Left lobe of liver (tissue), 2 donors: Measurements from ENCODE around the gene CXCL11. TPM values are rescaled to one million over a fixed set of nuclear protein-coding genes. Genes with fewer than 3 reads are reported as not detected.
"Not testable (repeated sequence)": the region's sequence is repeated elsewhere in the genome, so short reads cannot be mapped to it uniquely, and the experiment has no call there.

Source experiments
- ATAC-seq: fragments of 200-7000 bp; cut with Tn5 transposase; one replicate; pipeline ENCODE4 v1.9.1; 2020; ENCODE audit warnings: mild to moderate bottlenecking, moderate library complexity
- DNase-seq: peaks from one replicate; pipeline ENCODE4 v3.0.0-alpha.2; 2020; ENCODE audit warnings: low spot score
- total RNA-seq: library from RNA; stranded (reverse); gene quantifications from one replicate; pipeline ENCODE4 v1.2.1, GENCODE V29; 2021
- donor health status: DM: no; HTN: no; CAD: no; lungs with moderate emphysema.
- donor health status: DM: no; HTN: yes; CAD: no.

The CXCL11 gene
- total RNA-seq, 1 donor from 2014 or later, result not detected

- ATAC-seq, result no peak
- no peak for DNase-seq
Observed at GRCh38 chr4:76003035-76003434, 32.8 kb downstream of the CXCL11 start.

DNA sequence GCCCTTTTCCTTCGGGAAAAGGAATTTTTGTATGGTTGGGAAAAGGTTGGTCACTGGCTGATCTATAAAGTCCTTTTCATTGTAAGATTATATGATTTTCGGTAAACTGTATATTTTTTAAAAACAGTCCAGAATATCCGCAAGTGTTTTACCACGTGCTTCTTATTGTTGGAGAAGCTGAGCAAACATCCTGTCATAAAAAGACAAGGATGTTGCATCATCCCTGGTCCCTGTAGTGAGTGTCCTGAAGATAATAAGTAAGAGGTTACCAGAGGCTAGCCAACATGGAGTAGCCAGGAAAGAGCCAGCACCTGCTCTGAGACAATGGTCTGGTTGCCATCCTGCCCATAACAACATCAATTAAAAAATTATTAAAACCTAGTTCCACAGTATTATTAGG lies 33.7 kb downstream of the CXCL11 start:
- ATAC-seq (peak; percentile 54), DNase-seq (no peak)

DNA sequence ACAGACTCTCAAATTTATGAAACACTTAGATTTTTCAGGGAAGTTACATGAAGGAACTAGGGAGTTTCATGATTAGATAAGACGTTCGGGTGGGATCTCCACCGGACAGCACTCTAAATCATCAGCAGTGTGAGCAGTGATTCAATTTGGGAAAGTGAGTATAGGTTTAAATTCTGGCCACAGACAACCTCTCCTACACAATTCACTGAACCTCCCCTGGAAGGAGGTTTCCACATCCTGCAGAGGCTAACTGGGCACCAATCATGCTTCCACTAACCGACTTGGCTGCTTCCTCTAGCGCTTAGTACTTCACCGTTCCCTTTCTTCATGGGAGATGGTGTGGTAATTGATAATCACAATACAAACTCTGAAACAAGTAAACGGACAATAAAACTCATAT lies 34.2 kb downstream of the CXCL11 start:
- ATAC-seq, result no peak
- no peak for DNase-seq

- ATAC-seq (no peak), DNase-seq (no peak)
Observed at GRCh38 chr4:76000279-76000678, 35.6 kb downstream of the CXCL11 start.

DNA sequence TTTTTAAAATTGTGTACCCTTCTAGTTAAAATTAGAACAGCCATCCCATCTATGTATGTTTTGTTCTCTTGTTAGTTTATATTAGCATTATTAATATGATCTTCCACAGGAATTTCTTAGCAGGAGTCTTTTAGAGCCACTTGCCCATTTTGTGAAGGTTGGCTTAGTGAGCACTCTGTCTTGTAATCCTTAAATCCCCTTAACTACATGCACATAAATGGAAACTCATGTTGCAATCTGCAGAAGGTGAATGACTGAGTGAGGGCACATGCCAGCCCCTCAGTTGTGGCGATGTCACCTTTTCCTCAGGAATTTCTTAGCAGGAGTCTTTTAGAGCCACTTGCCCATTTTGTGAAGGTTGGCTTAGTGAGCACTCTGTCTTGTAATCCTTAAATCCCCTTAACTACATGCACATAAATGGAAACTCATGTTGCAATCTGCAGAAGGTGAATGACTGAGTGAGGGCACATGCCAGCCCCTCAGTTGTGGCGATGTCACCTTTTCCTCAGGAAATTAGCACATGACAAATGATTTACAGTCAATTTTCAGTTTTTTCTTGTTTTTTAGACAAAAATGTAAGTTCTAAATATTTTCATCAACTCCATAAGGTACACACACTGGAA lies 37.2 kb downstream of the CXCL11 start:
- not testable (repeated sequence) for ATAC-seq, DNase-seq

GRCh38 chr4:75997946-75998345 lies 37.9 kb downstream of the CXCL11 start:
- DNase-seq, result no peak
- ATAC-seq, result no peak

GRCh38 chr4:75997081-75997480 lies 38.8 kb downstream of the CXCL11 start:
- ATAC-seq (no peak), DNase-seq (no peak)

DNA sequence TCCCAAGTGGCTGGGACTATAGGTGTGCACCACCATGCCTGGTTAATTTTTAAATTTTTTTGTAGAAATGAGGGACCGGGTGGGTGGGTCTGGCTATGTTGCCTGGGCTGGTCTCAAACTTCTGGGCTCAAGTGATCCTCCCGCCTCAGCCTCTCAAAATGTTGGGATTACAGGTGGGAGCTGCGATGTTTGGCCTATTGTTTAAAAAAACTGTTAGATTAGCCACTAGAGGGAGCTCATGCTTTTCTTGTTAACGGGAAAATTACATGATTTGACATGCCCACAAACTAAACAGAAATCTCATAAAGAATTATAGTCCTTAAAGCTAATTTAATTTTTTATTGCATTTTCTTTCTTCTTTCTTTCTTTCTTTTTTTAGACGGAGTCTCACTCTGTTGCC lies 40.1 kb downstream of the CXCL11 start:
- DNase-seq, result no peak
- peak; percentile 72 for ATAC-seq

GRCh38 chr4:75992462-75992861 lies 43.4 kb downstream of the CXCL11 start:
- DNase-seq (no peak), ATAC-seq (no peak)

GRCh38 chr4:75989846-75990528 lies 45.9 kb downstream of the CXCL11 start:
- DNase-seq (no peak), ATAC-seq (peak; percentile 38)

DNA sequence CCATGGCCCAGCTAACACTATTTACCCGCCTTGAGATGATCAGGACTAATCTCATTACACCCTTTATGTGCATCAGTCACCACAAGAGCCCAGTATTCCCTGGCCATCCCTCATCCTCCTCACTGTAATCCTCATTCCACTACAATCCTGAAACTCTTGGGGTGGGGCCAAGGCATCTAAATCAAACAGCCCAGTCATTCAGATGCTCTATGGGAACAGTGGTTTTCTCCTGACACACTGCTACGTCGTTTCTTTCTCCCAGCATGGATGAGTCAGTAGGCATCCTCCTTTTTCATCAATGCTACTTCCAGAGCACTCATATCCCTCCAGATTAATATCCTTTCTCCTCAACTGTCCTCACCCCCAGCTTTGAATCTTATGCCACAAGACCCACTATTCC lies 50.8 kb downstream of the CXCL11 start:
- DNase-seq, result no peak
- no peak for ATAC-seq

Other genes starting within 250 kb of the CXCL11 start
- 0.05 TPM for gene PPEF2, start 133.6 kb downstream of the CXCL11 start, total RNA-seq
- gene NAAA, start 95.1 kb downstream of the CXCL11 start, total RNA-seq, result 33.2 TPM
- gene SDAD1, start 45.1 kb downstream of the CXCL11 start, total RNA-seq, result 10.8 TPM
- 0.10 TPM for gene CXCL9, start 28.6 kb downstream of the CXCL11 start, total RNA-seq
- 0.15 TPM for gene CXCL10, start 12.6 kb downstream of the CXCL11 start, total RNA-seq
- not detected for gene ART3, start 38.6 kb upstream of the CXCL11 start, total RNA-seq
- 11.8 TPM for gene NUP54, start 112.3 kb upstream of the CXCL11 start, total RNA-seq
- gene SCARB2, start 177.8 kb upstream of the CXCL11 start, total RNA-seq, result 104 TPM
- gene FAM47E, start 215.7 kb upstream of the CXCL11 start, total RNA-seq, result 3.3 TPM